GM21786 (cell line): ENCODE measurements around the gene OR4D9.
"Not testable (repeated sequence)": the region's sequence is repeated elsewhere in the genome, so short reads cannot be mapped to it uniquely, and the experiment has no call there.

Experiments used
- ATAC-seq: cut with Tn5 transposase; IDR thresholded peaks from one replicate; pipeline ENCODE4 v1.9.1; 2021; ENCODE audit not compliant: unreplicated experiment

The OR4D9 gene

DNA sequence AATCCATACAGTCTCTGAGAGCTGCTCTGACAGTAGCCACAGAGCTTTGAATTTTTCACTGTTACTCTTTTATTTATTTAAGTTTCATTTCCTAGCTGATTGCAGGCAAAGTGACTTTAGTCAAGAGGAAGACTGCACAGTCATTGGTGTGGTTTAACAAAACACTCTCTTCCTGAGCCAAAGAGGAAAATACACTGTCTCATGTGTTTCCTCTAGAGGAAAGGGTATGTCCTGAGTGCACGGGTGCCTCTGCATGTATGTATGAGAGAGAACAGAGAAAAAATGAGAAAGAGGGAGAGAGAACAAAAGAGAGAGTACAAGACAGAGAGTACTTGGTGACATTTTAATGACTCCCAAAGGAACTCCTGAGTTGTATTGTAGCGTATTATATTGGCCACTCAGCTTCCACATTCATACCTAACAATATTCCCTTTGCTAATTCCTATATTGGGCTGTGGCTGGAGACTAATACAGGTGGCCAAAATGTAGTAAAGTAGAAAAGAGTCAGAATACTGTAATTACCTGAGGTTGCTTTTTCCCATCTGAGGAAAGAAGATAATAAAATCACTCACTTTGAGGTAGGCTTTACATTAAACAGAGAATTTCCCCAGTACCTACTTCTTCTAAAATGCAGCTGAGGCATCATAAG lies at the start of gene OR4D9:
Gene OR4D9, plus strand, starts transcription at position 599 of the 649 bp plus-strand sequence. CDS start 3,374 bp downstream, outside the sequence.
- no peak for ATAC-seq

DNA sequence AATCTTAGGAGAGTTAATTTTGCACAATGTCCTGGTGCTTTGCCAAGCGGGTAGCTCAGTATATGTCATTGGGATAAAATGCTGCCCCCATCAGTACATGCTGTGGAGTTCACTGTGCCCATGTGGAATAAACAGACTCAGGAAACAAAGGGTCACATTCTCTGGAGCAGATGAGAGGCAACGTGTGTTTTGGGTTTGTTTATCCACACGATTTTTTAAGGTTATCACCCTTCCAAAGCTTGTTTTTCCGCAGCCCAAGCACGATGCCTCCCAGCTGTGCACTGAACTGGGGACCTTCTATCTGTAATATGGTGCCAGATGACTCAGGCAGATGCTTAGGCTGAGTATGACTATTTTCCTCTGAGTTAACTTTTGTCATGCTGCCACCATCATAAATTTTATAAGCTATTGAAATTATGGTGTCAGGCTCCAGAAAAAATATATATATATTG lies 48.1 kb upstream of the OR4D9 start:
- no peak for ATAC-seq

DNA sequence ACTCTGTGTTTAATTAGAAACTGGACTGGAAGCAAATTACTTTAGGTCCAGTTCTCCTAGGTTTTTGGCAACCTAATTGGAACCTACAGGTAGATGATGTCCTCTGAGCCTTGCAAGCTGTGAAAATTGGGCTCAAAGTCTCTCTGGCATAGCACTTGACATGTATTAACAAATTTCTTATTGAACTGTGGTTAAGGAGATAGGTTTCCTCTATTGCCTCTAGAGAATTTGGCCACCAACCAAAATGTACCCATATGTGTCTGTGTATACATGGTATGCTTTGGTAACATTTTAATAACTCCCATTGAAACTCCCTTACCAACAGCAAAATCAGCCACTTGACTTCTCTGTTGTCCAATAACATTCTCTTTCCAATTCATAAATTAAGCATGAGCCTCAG lies 38.3 kb upstream of the OR4D9 start, which contains the start of gene OR4D10:
Gene OR4D10, plus strand, starts transcription at position 301 of the 400 bp plus-strand sequence. CDS start 4,115 bp downstream, outside the sequence.
- no peak for ATAC-seq

DNA sequence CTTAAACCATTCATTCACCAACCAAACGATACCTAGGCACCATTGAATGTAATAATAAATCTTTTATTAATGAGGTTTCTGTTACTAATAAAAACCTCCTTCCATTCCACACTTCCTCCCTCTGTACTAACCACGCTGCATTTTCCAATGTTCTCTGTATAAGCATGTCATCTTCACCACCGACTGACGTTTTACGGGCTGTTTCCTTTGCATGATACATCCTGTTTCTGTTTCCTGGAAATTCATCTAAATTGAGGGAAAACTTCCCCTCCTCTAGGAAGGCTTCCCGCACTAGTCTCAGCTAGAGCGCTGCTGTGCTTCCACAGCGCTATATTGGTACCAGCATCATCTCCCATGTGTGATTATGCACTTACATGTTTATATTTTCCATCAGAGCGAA lies 36.2 kb upstream of the OR4D9 start:
- ATAC-seq: no peak

DNA sequence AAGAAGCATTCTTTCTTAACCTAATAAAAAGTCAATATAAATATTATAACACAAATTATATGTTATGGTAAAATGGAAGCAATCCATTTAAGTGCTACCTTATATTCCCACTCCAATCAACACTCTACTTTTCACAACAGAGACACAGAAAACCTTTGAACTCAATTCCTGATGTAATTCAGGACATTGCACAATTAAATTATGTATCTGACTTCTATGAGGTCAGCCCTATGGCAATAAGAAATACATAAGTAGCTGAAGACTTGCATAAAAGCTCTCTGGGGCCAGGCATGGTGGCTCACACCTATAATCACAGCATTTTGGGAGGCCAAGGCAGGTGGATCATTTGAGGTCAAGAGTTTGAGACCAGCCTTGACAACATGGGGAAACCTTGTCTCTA lies 31.4 kb upstream of the OR4D9 start:
- ATAC-seq: no peak

DNA sequence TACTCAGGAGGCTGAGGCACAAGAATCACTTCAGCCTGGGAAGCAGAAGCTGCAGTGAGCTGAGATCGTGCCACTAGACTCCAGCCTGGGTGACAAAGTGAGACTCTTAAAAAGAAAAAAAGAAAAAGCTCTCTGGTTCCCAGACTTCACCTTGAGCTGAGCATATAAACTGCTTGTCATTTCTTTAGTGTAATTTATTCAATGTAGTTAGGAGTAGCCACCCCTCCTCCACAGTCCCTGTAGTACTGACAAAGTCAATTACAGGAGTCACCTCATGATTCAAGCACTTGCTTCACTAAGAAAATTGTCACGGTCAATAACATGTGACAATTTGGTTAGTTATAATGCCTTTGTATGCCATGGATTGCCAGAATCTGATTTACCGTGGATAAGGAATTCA lies 31.0 kb upstream of the OR4D9 start:
- ATAC-seq: no peak

DNA sequence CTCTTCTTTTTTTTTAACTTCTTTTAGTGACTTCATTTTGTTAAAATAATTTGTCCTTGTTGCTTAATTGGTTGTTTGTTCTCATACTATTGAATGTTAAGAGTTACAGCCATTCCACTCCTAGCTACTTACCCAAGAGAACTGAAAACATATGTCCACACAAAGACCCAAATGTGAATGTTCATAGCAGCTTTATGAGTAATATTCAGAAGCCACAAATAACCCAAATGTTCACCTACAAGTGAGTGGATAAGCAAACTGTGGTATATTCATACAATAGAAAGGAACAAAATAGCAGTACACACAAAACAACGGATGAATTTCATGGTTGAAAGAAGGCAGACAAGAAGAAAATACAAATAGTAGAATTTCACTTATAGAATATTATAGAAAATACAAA lies 9.4 kb upstream of the OR4D9 start:
- ATAC-seq: no peak

DNA sequence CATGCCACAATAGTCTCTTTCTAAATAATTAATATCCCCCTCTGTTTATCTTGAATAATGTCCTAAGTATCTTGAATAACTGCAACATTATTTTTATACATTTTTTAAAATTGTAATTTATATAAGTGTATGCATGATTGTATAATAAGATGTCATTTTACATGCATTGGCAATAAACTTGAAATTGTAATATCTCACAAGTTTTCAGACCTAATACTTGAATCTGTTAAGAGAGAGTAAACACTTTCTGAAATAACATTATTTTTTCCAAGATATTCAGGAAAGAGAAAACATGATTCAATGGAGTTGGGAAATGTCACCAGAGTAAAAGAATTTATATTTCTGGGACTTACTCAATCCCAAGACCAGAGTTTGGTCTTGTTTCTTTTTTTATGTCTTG lies 8.1 kb upstream of the OR4D9 start, which contains the start of gene OR4D11:
Gene OR4D11, plus strand, starts transcription at position 301 of the 400 bp plus-strand sequence. Its CDS starts 0 bp downstream, at position 301.
- no peak for ATAC-seq

DNA sequence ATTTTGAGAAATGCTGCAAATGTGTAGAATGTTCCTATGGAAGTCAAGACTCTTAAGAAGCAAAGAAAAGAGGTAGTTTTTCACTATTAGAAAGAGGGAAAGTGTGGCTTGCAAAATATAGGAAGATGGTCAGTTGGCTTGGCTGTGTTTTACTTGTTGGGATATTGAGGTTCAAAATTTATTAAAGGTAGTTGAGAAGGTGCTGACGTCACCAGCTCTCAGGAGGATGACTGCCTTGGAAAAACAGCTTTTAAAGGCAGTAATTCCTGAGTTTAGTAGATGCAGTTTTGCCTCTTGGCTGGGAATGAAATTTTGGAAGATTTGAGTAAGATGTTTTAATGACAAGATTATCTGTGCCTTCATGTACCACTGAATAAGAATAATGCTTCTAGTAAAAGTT lies 336 bp downstream of the OR4D9 start:
- ATAC-seq: no peak

DNA sequence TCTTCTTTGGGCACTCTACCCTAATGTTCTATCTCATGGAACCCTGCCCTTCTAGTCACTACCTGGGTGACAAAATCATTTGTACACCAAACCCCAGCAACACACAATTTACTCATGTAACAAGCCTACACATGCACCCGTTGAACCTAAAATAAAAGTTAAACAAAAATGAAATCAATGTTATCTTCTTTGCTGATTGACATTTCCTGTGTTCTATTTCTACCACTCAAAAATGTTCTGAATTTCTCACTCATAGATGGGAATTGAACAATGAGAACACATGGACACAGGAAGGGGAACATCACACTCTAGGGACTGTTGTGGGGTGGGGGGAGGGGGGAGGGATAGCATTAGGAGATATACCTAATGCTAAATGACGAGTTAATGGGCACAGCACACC lies 8.8 kb downstream of the OR4D9 start:
- ATAC-seq: not testable (repeated sequence)

DNA sequence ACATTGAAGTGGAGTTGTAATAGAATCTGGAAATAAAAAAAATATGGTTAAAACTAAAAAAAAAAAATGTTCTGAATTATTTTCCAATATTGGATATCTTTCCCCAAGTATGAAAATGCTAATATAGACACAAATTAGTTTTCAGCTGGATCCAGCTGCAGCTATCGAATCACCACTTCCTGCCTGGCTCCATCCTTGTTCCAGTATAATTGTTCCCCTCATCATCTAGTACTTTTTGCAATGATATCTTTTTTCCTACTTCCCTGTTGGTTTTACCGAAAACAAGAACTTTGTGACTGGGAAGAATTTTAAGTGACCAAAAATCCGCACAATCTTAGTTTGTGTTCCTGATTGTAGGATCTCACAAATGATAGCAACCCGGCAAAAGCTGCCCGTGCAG lies 9.4 kb downstream of the OR4D9 start:
- no peak for ATAC-seq

DNA sequence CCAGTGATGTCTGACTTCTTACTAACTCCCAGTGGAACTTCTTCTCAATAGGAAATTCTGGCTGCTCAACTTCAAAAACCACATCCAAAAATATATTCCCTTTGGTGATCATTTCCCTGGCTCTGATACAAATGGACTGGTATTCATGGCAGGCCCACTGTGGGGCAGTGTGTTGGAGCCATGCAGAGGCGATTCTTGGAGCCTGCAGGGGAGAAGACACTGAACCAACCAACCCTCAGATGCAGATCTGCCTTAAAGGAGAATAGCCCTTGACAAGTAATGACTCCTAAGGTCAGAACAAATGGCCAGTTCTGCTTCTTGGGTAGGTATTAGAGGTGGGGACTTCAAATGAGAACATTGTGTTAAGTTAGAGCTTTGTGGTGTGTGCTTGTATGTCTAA lies 12.2 kb downstream of the OR4D9 start:
- ATAC-seq: no peak

DNA sequence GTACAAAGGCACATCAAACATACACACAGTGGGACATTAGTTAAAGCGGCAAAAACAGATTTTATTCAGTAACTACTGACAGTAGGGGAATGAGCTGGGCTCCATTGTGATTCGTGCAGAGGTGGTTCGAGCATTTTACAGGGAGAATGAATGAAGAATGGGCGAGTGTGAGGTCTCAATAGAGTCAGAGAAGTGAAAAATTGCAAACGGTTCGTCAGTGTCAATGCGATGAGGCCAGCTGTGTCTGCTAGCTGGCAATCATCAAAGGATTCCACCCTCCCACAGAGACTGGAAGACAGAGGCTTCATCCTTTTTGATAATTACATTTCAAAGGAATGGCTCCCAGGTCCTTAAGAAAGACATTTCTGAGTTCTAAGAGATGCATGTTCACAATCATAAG lies 17.4 kb downstream of the OR4D9 start:
- no peak for ATAC-seq

DNA sequence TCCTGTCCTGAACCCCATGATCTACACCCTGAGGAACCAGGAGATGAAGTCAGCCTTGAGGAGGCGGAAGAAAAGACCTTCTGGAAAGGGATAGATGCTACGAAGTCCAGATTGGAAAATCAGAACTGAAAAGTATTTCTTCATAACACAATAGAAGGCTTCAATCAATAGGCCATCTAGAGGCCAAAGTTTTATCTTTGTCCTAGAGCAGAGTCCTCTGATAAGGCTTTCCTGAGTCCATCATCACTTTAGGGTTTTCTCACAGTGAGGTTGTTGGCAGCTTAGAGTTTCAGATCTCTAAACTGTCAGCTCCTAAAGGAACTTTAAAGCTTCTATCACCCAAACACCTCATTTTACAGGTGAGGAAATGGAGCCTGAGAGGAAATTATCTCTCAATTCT lies 21.3 kb downstream of the OR4D9 start:
- ATAC-seq: no peak

DNA sequence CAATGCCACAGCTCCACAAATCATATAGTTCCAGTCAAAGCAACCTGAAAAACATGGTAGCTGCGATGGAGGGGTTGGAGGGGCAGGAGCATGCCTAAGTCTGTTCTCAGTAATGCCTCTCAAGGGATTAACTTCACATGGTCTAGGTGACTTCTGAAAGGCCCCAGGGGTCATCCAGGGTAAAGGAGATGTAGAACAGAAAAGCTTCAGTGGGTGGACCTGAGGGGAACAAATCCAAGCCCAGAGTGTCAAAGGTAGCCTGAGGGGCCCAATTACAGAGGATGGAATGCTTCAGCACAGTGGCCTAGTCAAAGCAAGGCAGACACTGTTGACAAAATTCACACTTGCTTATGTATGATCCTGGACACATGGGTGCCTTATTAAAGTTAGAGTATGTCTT lies 23.3 kb downstream of the OR4D9 start:
- ATAC-seq: no peak

DNA sequence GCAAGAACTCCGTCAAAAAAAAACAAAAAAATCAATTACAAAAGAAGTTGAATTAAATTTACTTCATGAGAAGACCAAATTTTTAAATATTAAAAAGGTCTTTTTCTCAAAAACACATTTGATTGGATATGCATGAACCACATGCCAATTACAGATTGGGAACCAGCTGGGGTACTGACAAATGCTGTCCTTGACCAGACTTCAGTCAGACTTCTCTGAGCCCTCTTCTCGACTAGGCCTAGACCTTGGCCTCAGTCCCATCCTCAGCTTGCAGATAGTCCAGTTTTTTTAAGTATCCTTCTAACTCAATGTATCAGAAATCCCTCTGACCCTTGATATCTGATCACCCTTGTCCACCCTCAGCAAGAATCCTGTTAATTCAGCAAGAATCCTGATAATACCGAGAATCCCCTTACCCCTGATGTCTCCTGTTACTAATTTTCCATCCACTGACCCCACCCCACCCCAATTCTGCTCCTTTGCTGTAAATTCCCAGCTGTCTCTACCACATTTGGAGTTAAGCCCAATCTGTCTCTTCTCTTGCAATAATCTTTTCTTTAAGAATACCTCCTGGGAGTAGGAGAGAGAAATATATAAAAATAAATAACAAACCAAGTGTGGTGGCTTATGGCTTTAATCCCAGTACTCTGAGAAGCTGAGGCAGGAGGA lies 30.9 kb downstream of the OR4D9 start:
- ATAC-seq: no peak

DNA sequence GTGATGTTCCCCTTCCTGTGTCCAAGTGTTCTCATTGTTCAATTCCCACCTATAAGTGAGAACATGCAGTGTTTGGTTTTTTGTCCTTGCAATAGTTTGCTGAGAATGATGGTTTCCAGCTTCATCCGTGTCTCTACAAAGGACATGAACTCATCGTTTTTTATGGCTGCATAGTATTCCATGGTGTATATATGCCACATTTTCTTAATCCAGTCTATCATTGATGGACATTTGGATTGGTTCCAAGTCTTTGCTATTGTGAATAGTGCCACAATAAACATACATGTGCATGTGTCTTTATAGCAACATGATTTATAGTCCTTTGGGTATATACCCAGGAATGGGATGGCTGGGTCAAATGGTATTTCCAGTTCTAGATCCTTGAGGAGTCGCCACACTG lies 32.4 kb downstream of the OR4D9 start:
- not testable (repeated sequence) for ATAC-seq

DNA sequence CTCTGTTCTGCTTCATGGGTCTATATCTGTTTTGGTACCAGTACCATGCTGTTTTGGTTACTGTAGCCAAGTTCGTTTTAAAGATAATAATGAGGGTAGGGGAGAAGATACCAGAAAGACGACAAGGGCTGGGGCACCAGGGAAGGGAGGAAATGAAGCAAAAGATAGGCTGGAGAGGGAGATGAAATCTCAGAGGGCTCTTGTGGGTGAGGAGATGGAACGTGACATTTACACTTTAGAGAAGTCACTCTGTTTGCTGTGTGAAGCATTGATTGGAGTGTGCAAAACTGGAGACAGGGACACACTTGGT lies 33.5 kb downstream of the OR4D9 start:
- no peak for ATAC-seq

DNA sequence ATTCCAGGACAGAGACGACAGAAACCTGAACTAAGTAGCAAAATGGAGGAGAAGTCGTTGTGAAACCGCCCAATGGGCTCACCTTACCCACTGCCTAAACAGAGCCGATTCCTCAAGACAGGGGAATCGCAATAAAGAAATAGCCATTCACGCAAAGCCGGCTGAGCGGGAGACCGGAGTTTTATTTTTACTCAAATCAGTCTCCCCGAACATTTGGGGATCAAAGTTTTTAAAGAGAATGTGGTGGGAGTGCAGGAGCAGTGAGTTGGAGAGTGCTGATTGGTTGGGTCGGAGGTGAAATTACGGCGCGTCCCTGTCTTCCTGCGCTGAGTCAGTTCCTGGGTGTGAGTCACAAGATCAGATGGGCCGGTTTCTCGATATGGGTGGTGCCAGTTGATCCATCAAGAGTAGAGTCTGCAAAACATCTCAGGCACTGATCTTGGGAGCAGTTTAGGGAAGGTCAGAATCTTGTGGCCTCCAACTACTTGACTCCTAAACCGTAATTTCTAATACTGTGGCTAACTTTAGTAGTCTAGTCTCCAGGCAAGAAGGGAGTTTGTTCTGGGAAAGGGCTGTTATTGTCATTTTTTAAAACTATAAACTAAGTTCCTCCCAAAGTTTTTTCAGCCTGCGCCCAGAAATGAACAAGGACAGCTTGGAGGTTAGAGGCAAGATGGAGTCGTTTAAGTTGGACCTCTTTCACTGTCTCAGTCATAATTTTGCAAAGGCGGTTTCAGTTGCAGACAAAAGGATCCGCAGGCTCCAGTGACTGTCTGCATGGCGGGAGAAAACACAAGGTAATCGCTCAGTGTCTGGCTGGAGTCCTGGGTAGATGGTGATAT lies 34.1 kb downstream of the OR4D9 start:
- no peak for ATAC-seq

DNA sequence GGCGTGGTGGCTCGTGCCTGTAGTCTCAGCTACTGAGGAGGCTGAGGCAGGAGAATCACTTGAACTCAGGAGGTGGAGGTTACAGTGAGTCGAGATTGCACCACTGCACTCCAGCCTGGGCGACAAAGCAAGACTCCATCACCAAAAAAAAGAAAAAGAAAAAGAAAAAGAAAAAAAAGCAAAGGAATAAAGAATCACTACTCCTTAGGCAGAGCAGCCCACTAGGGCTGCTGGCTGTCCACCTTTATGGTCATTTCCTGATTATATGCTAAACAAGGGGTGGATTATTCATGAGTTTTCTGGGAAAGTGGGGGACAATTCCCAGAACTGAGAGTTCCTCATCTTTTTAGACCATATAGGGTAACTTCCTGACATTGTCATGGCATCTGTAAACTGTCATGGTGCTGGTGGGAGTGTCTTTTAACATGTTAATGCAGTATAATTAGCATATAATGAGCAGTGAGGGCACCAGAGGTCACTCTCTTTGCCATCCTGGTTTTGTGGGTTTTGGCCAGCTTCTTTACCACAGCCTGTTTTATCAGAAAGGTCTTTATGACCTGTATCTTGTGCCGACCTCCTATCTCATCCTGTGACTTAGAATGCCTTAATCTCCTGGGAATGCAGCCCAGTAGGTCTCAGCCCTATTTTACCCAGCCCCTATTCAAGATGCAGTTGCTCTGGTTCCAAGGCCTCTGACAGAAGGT lies 36.4 kb downstream of the OR4D9 start:
- not testable (repeated sequence) for ATAC-seq

DNA sequence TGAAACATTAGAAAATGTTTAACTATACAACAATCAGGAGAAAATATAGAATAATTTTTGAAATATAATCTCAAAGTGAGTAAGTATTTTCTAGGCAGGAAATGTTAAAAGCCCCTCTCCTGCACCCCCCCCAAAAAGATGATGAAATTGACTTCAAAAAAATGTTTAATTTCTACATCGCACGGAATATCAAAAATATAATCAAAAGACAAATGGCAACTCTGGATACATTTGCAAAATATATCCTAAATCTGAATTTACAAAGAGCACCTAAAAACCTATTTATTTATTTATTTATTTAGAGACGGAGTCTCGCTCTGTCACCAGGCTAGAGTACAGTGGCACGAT lies 36.9 kb downstream of the OR4D9 start:
- no peak for ATAC-seq
